Pancreas (tissue), 10 donors: ENCODE measurements around the gene RIMBP3C. TPM values are rescaled to one million over a fixed set of nuclear protein-coding genes. Genes with fewer than 3 reads are reported as not detected.
A peak's percentile ranks its signal among the peaks of the same experiment; 100 is the strongest.
"Not testable (repeated sequence)": the region's sequence is repeated elsewhere in the genome, so short reads cannot be mapped to it uniquely, and the experiment has no call there.

Experiments
- ATAC-seq, 4 donors: fragments of 200-7000 bp; cut with Tn5 transposase; one replicate each; pipeline versions ENCODE4 v1.8.0 to v1.9.1; 2020; ENCODE audit warnings: mild to moderate bottlenecking in 4 of 4, moderate library complexity in 4 of 4
- DNase-seq, 6 donors: peaks; one replicate each; pipeline ENCODE4 v3.0.0-alpha.2; 2020
- FAIRE-seq: peaks from 2 replicates; lab custom pipeline; 2012; peaks lifted over from hg19 to GRCh38; lab: Jason Lieb, UNC
- H3K27ac ChIP-seq, 4 donors: fragments of 200-600 bp; sonication (generic); 1 replicate in 3 of 4; 2 replicates in 1 of 4; pipeline versions ENCODE4 v1.5.0 to v1.8.0; 2020
- H3K27me3 ChIP-seq, 4 donors: fragments of 200-600 bp; one replicate each; pipeline ENCODE4 v1.8.0; 2021
- H3K36me3 ChIP-seq, 3 donors: fragments of 200-600 bp; sonication (generic) in 1 of 3; one replicate each; pipeline versions ENCODE4 v1.5.0 to v1.8.0; 2020 to 2021
- H3K4me1 ChIP-seq, 3 donors: fragments of 200-600 bp; one replicate each; pipeline ENCODE4 v1.8.0; 2021
- H3K4me3 ChIP-seq, 4 donors: fragments of 200-600 bp; sonication (generic) in 2 of 4; one replicate each; pipeline versions ENCODE4 v1.5.0 to v1.8.0; 2020 to 2021
- H3K9me3 ChIP-seq, 4 donors: fragments of 200-600 bp; one replicate each; pipeline ENCODE4 v1.8.0; 2021
- CTCF ChIP-seq, 4 donors: fragments of 200-600 bp; sonication (generic) in 3 of 4; IDR thresholded peaks; one replicate each; pipeline versions ENCODE4 v1.5.0 to v1.8.0; 2021; ENCODE audit warnings: antibody characterized with exemption in 4 of 4
- WGBS, 2 donors: extraction: QIAGEN DNeasy Blood & Tissue Kit; methylation state at CpG; one replicate each; pipeline ENCODE4 v1.1.7; 2013; 5-methylcytosine and 5-hydroxymethylcytosine counted together
- intact Hi-C, 3 donors: fragments of 100-400 bp; cut with DNase I; formaldehyde crosslinking; loops; one replicate each; pipeline versions ENCODE4 v1.11.1 to v1.14.2; 2022
- polyA plus RNA-seq, 2 donors: library from polyadenylated mRNA; stranded (reverse); fragments of 200-250 nt; gene quantifications; one replicate each; pipeline ENCODE4 v1.2.3, GENCODE V29; 2013
- total RNA-seq, 6 donors: library from RNA; stranded (reverse); fragmentation: NEBNext Ultra II Directional in 4 of 6; extraction: Animal tissue kit (Norgen Biotek cat#: 25700) in 4 of 6; gene quantifications; one replicate each; pipeline versions ENCODE4 v1.2.1 to v1.2.4, GENCODE V29; 2021 to 2023
- donor health status: healthy with polysubstance abuse.
- donor health status: DM: no; HTN: no; CAD: no; lungs with moderate emphysema.
- donor health status: DM: no; HTN: no; CAD: no.
- donor health status: control.
- donor health status: control.
- donor health status: Bipolar disorder and iron deficiency.
- donor health status: DM: yes; HTN: yes; CAD: no.
- donor health status: DM: no; HTN: no; CAD: no.
- donor health status: DM: no; HTN: no; CAD: no.
- donor health status: DM: yes; HTN: yes; CAD: no.

RIMBP3C gene
- total and polyA plus RNA-seq, 8 donors, result 0.09 to 0.47 (median 0.17) TPM; not detected in 2

- H3K4me1 ChIP-seq, result peaks cover 0 to 14% (median 9%) of the 10 kb centered on the region in 3 donors
- no peak overlapping the region for H3K4me3 ChIP-seq
- H3K9me3 ChIP-seq, result no peaks in the 10 kb centered on the region
- TF ChIP-seq CTCF (IDR thresholded peaks at IDR 0.05), result no peak
- intact Hi-C loops, result no loop called here
- H3K27me3 ChIP-seq, result no peaks in the 10 kb centered on the region
- FAIRE-seq, result no peak
- WGBS, 2 donors, result 90 to 92% methylated on average over 8 of the region's 8 CpGs
- H3K27ac ChIP-seq, result no peak overlapping the region
- ATAC-seq, result no peak
- H3K36me3 ChIP-seq, result peaks cover 0 to 7% (median 5%) of the 10 kb centered on the region in 3 donors
- DNase-seq, result no peak
These were observed 38.1 kb upstream of the RIMBP3C start for GRCh38 chr22:21589396-21589795.

GRCh38 chr22:21587803-21588611 lies 36.7 kb upstream of the RIMBP3C start:
- no peaks in the 10 kb centered on the region for H3K36me3 ChIP-seq
- intact Hi-C loops, result no loop called here
- 78 to 81% methylated on average over 4 of the region's 4 CpGs for WGBS, 2 donors
- H3K9me3 ChIP-seq, result no peaks in the 10 kb centered on the region
- FAIRE-seq, result no peak
- no peak overlapping the region for H3K4me3 ChIP-seq
- no peak for TF ChIP-seq CTCF (IDR thresholded peaks at IDR 0.05)
- H3K4me1 ChIP-seq, result peaks cover 0 to 14% (median 9%) of the 10 kb centered on the region in 3 donors
- peak in 1 of 4 donors; percentile 48 for ATAC-seq
- no peak overlapping the region for H3K27ac ChIP-seq
- H3K27me3 ChIP-seq, result no peaks in the 10 kb centered on the region
- DNase-seq, result no peak

- ATAC-seq (no peak), FAIRE-seq (no peak), DNase-seq (no peak)
- H3K9me3 ChIP-seq, result no peaks in the 10 kb centered on the region
- peaks cover 0 to 11% (median 0%) of the 10 kb centered on the region in 3 donors for H3K4me1 ChIP-seq
- WGBS, 2 donors, result 77 to 79% methylated on average over 2 of the region's 2 CpGs
- H3K27ac ChIP-seq, result no peak overlapping the region
- intact Hi-C loops, result no loop called here
- no peaks in the 10 kb centered on the region for H3K27me3 ChIP-seq
- H3K36me3 ChIP-seq, result no peaks in the 10 kb centered on the region
- no peak overlapping the region for H3K4me3 ChIP-seq
- no peak for TF ChIP-seq CTCF (IDR thresholded peaks at IDR 0.05)
These were observed 34.1 kb upstream of the RIMBP3C start for GRCh38 chr22:21585389-21585788.

GRCh38 chr22:21582801-21583740 lies 31.8 kb upstream of the RIMBP3C start:
- Histone ChIP-seq H3K4me1 (peaks cover 4 to 8% (median 6%) of the 10 kb centered on the region in 3 donors), H3K27ac (no peak overlapping the region), H3K9me3 (no peaks in the 10 kb centered on the region), H3K4me3 (no peak overlapping the region), H3K36me3 (no peaks in the 10 kb centered on the region), H3K27me3 (no peaks in the 10 kb centered on the region)
- 54 to 58% methylated on average over 10 of the region's 10 CpGs for WGBS, 2 donors
- ATAC-seq (peak in 2 of 4 donors; percentile 24), DNase-seq (no peak), FAIRE-seq (no peak)
- TF ChIP-seq CTCF (IDR thresholded peaks at IDR 0.05), result no peak
- intact Hi-C loops, result no loop called here

- H3K27ac ChIP-seq, intact Hi-C loops, H3K27me3 ChIP-seq, ATAC-seq, H3K4me3 ChIP-seq, H3K4me1 ChIP-seq, DNase-seq, H3K36me3 ChIP-seq, FAIRE-seq, H3K9me3 ChIP-seq: not testable (repeated sequence)
- 93 to 96% methylated on average over 9 to 10 of the region's 10 CpGs for WGBS, 2 donors
These were observed 29.9 kb upstream of the RIMBP3C start for GRCh38 chr22:21581009-21581713.

- WGBS, 2 donors, result 92 to 95% methylated on average over 9 of the region's 9 CpGs
- H3K9me3 ChIP-seq, DNase-seq, FAIRE-seq, H3K27ac ChIP-seq, H3K4me3 ChIP-seq, H3K36me3 ChIP-seq, intact Hi-C loops, H3K27me3 ChIP-seq, ATAC-seq, H3K4me1 ChIP-seq: not testable (repeated sequence)
These were observed 29.4 kb upstream of the RIMBP3C start for GRCh38 chr22:21580623-21581007.
